Non-pigmented ciliary epithelial cell (primary cell): ENCODE measurements around the gene PTPRN.
"Not testable (repeated sequence)": the region's sequence is repeated elsewhere in the genome, so short reads cannot be mapped to it uniquely, and the experiment has no call there.

Source experiments
- DNase-seq: peaks from one replicate; pipeline ENCODE4 v3.0.0-alpha.2; 2010; ENCODE audit warnings: low read depth

Gene PTPRN

DNA sequence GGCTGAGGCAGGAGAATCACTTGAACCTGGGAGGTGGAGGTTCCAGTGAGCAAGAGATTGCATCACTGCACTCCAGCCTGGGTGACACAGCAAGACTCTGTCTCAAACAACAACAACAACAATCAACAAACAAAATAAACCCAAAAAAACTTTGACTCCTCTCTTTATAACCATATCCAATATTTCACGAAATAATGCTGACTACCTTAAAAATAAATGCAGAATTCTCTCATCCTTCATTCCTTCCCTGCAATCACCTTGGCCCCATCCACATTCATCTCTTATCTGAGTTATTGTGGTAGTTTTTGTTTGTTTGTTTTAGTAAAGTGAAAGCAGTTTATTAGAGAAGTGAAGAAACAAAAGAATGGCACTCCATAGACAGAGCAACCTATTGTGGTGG, 3.2 kb downstream of the PTPRN start:
- DNase-seq: no peak

DNA sequence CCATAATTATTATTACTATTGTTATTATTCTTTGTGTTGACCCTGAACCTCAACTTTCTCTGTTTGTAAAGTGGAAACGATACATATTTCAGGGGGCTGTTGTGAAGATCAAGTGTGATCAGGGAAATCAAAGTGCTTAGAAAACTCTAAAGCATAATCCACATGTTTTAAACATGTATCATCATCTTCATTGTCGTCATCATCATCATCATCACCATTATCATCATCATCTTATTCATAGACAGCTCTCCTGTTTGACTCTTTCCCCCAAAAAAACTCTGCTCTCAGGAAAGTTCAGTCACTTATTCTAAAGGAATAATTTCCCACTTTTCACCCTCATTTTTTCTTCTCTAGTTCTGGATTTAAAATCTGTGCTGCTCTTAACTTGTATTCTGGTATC, 5.0 kb downstream of the PTPRN start:
- no peak for DNase-seq

DNA sequence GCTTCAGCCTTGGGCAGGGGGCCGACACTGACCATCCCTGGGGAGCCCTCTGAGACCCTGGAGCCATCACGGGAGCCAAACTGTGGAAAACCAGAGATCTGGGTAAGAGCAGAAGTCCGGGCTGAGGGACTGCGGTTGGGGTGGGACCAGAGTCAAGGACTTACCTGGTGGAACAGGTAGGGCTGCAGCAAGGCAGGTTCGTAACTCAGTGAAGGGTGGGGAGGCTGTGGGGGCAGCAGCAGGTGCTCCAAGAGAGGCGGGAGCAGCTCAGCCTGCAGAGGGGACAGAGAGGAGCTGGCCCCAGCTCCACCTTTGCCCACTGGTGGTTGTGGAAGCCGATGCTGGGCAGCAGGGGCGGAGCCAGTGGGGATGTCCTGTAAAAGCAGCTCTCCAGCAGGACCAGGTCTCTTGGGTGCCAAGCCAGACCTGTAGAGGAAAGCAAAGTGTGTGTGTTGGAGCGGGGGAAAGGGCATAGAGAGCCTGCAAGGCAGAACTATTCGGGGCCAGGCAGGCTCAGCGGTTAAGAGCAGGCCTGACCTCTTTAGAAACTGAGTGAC, 6.7 kb downstream of the PTPRN start:
- no peak for DNase-seq

DNA sequence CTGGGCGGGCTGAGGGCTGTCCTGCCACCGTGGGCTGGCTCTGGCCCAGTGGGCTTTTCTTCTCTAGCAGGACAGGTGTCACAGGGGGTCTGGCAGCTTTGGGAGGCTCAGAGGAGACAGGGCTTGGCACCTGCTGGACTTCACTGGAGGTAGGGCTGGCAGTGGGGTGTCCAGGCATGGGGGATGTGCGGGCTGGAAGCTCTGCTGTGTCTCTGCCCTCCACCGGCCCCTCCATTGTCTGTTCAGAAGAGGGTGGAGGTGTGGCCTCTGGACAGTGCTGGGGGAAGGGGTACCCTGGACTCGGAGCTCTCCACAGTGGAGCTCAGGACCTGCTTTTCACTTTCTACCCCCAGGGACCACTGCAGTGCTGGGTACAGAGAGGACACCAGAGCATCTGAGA, 9.2 kb downstream of the PTPRN start:
- DNase-seq: no peak

DNA sequence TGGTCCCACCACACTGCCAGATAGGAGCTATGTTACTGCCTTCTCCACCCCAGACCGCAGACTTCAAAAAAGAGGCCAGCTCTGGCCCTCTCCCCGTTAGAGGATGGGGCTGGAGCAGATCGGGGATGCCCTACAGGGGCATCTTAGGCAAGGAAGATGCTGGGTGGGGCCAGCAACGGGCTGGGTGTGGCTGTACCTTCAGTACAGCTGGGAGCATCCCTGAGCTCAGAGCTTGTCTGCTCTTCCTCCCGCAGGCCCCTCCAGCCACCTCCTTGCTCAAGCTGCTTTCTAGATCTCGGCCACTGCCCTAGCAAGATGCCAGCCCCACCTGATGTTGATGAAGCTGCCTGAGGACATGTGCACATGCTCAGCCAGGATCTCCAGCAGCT, 9.8 kb downstream of the PTPRN start:
- DNase-seq: no peak

DNA sequence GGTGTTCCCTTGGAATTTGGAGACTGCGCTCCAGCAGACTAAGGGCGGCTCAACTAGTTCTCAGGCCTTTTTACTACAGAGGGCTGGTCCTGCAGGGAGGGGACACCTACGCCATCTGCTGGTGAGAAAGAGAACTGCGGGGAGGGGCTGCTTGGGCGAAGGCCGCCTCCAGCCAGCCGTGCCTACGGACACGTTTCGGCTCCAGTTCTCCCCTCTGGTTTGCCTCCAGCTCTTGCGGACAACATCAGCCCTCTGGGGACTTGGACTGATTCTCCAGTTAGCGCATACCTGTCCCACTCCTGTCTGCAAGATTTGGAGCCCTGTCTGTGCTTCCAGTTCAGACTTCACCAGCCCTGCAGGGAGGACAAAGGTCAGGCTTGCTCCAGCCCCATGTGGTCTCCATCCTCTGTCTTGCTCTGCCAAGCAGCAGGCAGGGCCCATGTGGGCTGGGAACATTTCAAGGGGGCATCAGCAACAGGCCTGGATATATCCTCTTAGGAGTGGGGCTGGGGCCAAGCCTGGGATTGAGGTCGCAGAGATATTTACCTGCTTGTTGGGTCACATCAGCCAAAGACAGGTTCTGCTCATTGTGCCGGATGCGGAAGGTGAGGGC, 10.3 kb downstream of the PTPRN start:
- no peak for DNase-seq

DNA sequence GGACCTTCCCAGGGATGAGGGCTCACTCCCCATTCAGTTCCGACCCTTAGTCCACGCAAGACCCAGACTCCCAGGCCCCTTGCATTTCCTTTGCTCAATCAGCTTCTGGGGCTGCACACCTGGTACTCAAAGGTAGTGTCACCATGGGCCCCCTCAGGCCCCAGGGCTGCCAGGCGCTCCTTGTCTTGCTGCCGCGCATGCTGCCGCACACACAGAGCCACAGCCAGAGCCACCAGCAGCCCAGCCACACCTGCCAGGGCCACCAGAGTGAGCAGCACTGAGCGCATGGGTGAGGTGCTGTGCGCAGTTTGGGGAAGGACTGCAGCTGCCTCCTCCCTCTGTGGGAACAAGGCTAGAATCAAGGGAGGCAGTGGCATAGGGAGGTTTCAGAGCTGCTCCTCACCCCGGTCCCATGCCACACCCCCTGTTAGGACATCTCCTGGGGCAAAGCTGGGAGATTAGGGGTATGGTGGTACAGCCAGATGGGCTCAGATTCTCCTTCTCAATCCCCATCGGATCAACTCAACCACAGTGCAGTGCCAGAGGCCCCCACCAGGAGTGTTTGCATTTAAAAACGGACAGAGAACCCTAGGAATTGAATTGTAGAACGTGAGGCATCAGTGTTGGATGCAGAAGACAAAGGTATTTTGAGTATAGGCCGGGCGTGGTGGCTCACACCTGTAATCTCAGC, 11.3 kb downstream of the PTPRN start:
- no peak for DNase-seq

DNA sequence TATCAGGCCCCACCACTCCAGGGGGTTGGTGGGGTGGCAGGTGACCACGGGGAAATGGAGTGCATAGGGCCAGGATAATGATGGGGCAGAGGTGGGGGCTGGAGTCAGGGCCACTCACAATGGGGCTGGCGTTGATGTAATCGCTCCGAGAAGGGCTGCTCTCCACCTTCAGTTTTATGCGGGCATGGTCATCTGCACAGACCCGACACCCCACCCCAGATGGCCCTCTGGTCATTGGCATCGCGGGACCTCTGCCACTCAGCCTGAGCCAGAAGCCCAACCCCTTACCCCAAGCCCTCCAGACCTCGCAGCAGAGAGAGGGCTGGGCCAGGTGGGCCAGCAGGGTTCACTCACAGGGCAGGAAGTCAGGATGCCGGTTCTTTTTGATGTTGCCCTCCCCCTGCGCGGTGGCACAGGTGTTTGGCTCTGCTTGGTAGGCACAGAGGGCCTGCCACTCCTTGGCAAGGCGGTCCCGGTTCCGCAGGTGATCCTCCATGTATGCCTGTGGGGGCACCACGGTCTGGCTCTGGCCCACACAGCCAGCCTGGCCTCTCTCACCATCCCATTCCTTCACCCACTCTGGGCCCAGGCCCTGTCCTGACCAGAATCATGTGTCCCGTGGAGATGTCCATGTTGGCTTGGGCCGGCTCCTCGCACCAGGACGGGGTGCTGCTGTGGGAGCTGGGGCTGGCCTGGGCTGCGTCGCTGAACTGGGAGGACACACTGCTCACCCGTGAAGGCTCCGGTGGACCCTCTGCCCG, 12.4 kb downstream of the PTPRN start:
- no peak for DNase-seq

DNA sequence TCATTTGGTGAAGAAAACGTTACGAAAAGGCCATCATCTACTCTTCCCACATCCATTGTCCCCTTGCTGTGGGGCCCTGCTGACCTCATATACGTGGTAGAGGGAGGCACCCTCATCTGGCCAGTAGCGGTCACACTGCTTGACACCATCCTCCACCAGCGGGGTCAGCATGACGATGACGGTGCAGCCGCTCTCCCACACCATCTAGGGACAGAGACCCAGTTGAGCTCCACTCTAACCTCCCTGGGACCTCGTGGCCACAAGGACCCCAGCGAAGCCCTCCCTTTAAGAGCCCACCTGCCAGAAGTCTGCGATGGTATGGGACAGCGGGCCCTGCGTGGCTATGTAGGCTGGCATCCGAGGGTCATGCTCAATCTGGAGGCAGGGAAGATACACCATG, 13.1 kb downstream of the PTPRN start:
- no peak for DNase-seq

DNA sequence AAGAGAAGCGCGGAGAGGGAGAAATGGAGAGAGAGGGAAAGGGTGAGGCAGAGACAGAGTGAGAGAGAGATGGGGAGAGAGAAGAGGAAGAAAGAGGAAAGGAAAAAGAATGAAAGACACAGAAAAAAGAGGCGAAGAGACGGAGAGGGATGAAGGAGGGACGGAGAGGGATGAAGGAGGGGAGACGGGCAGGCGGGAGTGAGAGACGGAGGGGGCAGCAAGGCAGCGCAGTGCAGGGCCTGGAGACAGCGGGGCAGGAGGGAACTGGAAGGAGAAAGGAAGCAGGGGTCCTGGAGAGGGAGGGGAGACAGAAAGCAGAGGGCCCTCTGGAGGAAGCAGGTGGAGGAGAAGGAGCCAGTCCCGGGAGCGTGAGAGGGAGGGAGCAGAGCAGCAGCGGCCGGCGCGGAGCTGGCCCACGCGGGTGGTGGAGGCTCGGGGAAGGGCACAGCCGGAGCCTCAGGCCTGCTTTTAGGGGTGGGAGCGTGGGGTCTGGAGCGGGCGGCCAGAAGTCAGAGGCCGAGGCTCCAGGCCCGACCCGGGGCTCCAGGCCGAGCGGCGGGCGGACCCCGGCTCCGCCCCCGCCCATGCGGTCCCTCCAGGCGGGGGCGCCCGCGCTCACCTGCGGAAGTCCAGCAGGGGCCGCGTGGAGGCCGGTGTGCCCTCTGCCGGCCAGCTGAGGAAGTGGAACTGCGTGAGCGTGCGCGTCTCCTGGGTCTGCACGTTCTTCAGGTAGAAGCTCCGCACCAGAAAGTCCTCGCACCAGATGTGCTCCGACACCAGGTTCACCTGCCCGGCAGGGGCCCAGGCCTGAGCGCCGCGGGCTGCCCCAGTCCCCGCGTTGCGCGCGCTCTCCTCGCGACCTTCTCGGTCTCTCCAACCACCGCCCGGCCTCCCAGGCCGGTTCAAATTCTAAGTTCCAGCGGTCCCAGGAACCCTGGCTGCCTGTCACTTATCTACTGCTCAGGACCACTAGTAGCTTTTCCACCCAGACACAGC, 14.5 kb downstream of the PTPRN start:
- peak; percentile 27 for DNase-seq

DNA sequence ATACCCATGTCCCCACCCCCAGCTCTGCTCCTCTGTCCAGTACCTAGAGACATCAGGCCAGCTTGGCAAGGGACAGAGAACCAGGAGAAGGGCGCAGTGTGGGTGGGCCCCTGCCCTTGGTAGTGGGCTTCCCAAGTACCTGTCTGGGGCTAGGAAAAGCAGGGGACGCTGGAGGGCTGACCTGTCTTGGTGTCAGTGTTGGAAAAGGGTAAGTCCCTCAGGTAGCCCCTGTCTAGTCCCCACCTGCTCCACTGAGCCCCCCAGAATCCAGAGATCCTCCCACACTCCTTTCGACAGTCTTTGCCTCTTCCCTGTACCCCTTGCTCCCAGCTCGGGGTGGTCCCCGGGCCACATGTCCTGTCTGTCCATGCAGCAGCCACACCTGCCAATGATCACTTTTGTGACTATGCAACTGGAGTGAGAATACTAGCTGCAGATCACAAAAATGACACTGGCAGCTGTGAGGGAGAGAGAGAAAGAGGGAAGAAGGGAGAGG, 15.4 kb downstream of the PTPRN start:
- DNase-seq: no peak

DNA sequence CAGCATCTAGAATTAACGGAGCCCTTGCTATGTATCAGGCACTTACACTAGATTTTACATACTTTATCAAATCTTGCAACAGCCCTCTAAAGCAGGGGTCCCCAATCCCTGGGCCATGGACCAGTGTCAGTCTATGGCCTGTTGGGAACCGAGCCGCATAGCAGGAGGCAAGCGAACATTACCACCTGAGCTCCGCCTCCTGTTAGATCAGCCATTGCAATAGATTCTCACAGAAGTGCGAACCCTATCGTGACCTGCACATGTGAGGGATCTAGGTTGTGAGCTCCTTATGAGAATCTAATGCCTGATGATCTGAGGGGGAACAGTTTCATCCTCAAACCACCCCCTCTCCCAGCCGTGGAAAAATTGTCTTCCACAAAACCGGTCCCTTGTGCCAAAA, 16.6 kb downstream of the PTPRN start:
- DNase-seq: no peak

DNA sequence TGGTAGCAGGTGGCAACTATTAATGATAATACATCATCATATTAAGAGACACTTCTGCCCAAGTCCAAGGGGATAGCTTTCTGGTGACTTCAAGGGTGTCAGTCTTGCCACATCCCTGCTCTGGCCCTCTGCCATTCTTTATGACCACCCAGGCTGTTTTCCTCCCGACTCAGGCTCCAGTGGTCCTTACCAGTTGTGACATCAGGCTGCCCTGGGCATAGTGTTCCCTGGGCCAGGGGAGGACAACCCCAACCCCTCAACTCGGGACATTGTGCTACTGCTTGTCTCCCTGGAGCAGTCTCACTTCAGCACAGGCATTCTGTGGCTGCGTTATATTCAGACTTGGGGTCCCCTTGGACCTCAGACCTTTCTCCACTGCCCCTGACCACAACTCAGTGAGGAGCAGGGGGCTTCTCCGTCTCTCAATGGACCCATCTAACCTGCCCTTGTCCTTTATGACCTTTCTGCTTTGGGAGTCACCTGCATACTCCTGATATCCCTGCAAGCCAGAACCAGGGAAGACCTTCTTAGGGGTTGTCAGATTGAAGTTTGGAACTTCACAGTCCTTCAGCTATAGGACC, 17.2 kb downstream of the PTPRN start:
- no peak for DNase-seq

DNA sequence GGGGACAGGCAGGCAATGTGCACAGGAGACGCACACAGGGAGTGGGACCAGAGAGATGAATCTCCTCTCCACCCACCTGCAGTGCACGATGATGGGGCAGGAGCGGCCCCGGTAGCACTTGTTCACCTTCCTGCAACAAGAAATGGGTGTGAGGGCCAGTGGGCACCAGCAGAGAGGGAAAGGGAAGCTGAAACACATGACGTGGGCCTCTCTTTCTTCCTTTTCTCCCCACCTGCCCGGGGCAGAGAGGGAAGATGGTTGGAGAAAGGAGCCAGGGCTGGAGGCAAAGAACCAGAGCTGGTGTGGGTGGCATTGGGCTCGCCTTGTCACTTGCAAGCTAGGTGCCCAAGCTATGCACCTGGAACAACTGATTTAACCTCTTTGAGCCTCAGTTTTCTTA, 17.8 kb downstream of the PTPRN start:
- DNase-seq: no peak

DNA sequence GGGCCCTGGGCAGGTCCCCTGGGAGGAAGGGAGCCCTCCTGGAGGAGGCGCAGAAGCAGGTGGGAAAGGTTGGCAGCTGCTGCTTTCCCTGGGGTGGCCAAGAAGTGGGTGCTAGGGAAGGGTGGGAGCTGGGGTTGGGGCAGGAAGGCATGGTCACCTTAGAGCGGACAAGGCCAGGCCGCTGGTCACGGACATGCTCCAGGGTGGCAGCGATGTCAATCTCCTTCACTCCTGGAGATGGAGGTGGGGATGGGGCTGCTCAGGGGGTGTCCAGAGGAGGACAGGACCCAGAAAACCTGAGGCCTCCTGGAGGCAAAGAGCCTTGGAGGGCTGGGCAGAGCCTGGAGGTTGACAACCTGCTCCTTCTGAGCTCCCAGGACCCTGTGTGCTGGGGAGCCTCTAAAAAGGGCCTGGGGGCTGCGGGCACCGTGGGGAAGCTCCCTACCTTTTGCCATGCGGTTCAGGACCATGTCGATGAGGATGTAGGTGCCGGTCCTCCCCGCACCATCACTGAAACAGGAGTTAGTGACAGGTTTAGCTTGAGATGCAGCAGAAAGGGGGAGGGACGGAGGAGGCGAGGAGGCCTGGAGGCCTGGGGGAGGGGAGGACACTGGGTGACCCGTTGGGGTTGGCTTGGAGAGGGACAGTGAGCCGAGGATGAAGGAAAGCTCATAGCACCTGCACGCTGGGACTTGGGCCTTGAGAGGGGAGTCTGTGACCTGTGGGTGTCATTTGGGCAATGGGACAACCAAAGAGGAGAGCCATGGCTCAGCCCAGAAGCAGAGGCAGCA, 18.6 kb downstream of the PTPRN start:
- DNase-seq: no peak

DNA sequence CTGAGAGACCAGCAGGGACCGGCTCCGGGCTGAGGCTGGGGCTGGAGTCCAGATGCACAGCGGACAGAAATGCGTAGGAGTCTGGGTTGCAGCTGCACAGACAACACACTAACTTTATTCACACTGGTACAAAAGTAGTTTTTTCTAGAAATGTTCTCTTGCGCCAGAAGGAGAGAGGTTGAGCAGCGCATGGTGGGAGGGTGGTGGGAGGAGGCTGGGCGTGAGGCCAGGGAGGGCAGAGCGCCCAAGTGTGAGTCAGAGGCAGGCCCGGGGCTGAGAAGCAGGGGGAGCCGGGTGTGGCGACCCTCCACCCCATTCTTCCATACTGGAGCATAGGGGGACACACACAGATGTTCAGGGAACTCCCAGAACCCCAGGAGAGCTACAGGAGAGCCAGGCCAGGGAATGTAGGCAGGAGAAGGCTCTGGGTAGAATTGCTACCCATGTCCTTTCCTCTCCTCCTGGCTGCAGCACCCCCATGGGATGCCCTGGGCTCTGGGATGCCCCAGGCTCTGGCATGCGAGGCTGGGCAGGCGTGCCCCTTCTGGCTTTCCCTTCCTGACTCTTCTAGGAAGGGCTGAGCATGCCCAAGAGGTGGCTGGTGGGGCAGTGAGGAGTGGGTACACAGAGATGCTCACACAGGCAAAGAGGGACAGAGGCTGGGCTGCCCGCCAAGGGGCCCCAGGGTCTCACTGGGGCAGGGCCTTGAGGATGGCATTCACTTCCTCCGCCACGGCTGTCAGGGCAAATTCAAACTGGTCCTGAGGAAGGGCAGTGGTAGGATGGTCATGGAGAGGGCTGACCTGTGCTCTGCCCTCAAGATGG, 19.5 kb downstream of the PTPRN start:
- peak; percentile 65 for DNase-seq

DNA sequence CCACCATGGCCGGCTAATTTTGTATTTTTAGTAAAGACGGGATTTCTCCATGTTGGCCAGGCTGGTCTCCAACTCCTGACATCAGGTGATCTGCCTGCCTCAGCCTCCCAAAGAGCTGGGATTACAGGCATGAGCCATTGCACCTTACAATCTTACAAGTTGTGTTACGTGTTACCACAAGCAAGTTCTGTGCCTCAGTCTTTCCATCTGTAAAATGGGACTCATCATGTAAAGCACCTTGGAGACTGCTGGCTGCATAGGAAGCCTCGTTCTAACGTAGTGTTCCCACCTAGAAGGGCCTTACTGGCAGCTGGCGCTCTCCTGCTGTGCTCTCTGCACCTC, 20.0 kb downstream of the PTPRN start:
- DNase-seq: no peak

DNA sequence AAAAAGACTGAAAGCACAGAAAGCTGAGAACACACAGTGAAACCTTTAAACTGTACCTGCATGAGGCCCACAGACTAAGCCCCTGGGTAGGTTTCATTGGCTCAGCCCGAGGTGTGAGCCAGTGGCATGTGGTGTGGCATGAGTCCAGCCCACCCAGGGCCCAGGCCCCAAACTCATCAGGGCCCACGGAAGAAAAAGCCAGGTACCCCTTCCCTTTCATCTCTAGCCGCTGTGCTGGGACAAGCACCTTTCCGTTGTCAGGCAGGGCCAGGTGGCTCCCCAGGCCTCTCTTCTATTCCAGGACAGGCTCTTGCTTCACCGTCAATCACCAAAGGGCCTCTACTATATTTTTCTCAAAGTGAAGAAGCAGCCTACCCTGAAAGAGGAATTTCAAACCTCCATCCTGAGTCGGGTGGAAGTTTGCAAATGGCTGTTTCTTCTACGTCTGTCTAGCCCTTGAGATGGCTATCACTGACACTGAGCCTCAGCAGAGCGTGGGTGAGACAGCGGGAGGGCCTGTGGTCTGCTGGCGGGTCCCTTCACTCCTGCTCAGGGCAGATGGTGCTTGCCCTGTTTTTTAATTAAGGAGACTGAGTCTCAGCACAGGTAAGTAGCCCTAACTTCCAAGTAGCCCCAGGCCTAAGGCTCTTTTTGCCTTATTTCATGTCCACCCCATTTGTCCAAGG, 21.5 kb downstream of the PTPRN start:
- DNase-seq: no peak

DNA sequence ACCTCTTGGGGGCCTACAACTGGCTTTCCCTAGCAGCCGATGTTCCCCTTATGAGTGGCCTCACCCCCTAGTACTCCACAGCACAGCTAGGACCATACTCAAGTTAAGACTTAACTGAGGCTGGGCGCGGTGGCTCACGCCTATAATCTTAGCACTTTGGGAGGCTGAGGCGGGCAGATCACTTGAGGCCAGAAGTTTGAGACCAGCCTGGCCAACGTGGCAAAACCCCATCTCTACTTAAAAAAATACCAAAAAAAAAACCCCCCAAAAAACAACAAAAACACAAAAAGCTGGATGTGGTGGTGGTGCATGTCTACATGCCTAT, 22.1 kb downstream of the PTPRN start:
- not testable (repeated sequence) for DNase-seq
